Measurements from ENCODE around the gene PROSER3. TPM values are rescaled to one million over a fixed set of nuclear protein-coding genes. Genes with fewer than 3 reads are reported as not detected.
A peak's percentile ranks its signal among the peaks of the same experiment; 100 is the strongest.

Gene PROSER3
- total RNA-seq, 1 donor from 2014 or later: 15.0 TPM

- no peak for TF ChIP-seq CTCF (IDR thresholded peaks at IDR 0.05; ENCODE audit: unreplicated experiment)
- H3K36me3 Mint-ChIP-seq (ENCODE audit: low read depth, unreplicated experiment): no peaks in the 10 kb centered on the region
These were observed 30.4 kb downstream of the PROSER3 start for GRCh38 chr19:35788205-35788960.

GRCh38 chr19:35789195-35789977, 31.4 kb downstream of the PROSER3 start:
- Mint-ChIP-seq H3K4me1 (ENCODE audit: unreplicated experiment) (no peaks in the 10 kb centered on the region), H3K27me3 (ENCODE audit: unreplicated experiment) (peaks cover 12% of the 10 kb centered on the region), H3K9me3 (ENCODE audit: unreplicated experiment) (no peaks in the 10 kb centered on the region), H3K27ac (ENCODE audit: unreplicated experiment) (no peak overlapping the region), H3K4me3 (ENCODE audit: unreplicated experiment) (no peak overlapping the region), H3K36me3 (ENCODE audit: low read depth, unreplicated experiment) (no peaks in the 10 kb centered on the region)
- no peak for TF ChIP-seq CTCF (IDR thresholded peaks at IDR 0.05; ENCODE audit: unreplicated experiment)
- no peak for DNase-seq (ENCODE audit: low spot score)

More at GRCh38 chr19:35788205-35788960, 30.4 kb downstream of the PROSER3 start:
- Mint-ChIP-seq H3K27ac (ENCODE audit: unreplicated experiment) (peak overlapping the region; percentile 20), H3K27me3 (ENCODE audit: unreplicated experiment) (peaks cover 12% of the 10 kb centered on the region), H3K9me3 (ENCODE audit: unreplicated experiment) (no peaks in the 10 kb centered on the region), H3K4me1 (ENCODE audit: unreplicated experiment) (peaks cover under 1% of the 10 kb centered on the region), H3K4me3 (ENCODE audit: unreplicated experiment) (no peak overlapping the region)
- DNase-seq (ENCODE audit: low spot score): no peak

- no peaks in the 10 kb centered on the region for H3K36me3 Mint-ChIP-seq (ENCODE audit: low read depth, unreplicated experiment)
- peaks cover 10% of the 10 kb centered on the region for H3K27me3 Mint-ChIP-seq (ENCODE audit: unreplicated experiment)
- H3K27ac Mint-ChIP-seq (ENCODE audit: unreplicated experiment): no peak overlapping the region
- no peak for DNase-seq (ENCODE audit: low spot score)
- no peak for TF ChIP-seq CTCF (IDR thresholded peaks at IDR 0.05; ENCODE audit: unreplicated experiment)
- no peaks in the 10 kb centered on the region for H3K4me1 Mint-ChIP-seq (ENCODE audit: unreplicated experiment)
- no peak overlapping the region for H3K4me3 Mint-ChIP-seq (ENCODE audit: unreplicated experiment)
- H3K9me3 Mint-ChIP-seq (ENCODE audit: unreplicated experiment): no peaks in the 10 kb centered on the region
These were observed 32.3 kb downstream of the PROSER3 start for GRCh38 chr19:35789978-35790944.

GRCh38 chr19:35790981-35791813, 33.2 kb downstream of the PROSER3 start:
- DNase-seq (ENCODE audit: low spot score): no peak
- Mint-ChIP-seq H3K36me3 (ENCODE audit: low read depth, unreplicated experiment) (no peaks in the 10 kb centered on the region), H3K4me3 (ENCODE audit: unreplicated experiment) (no peak overlapping the region)

More at GRCh38 chr19:35790981-35791813, 33.2 kb downstream of the PROSER3 start:
- Mint-ChIP-seq H3K9me3 (ENCODE audit: unreplicated experiment) (no peaks in the 10 kb centered on the region), H3K27me3 (ENCODE audit: unreplicated experiment) (peaks cover 6% of the 10 kb centered on the region), H3K4me1 (ENCODE audit: unreplicated experiment) (no peaks in the 10 kb centered on the region), H3K27ac (ENCODE audit: unreplicated experiment) (no peak overlapping the region)
- peak; percentile 24 for TF ChIP-seq CTCF (IDR thresholded peaks at IDR 0.05; ENCODE audit: unreplicated experiment)

Data from endothelial cell (in vitro differentiated cells).